IMR-90 (cell line): ENCODE data around the gene ZKSCAN5.

Experiments
- CEBPB ChIP-seq: IDR thresholded peaks from 2 replicates; pipeline ENCODE4 v1.6.1; 2012; ENCODE audit warnings: low read depth, low read length, improper control_type of control experiment
- CTCF ChIP-seq: conservative IDR thresholded peaks from 2 replicates; pipeline ENCODE4 v1.5.1; 2012; ENCODE audit warnings: mild to moderate bottlenecking, low read depth, low read length, improper control_type of control experiment
- FOS ChIP-seq: fragments of 150-350 bp; IDR thresholded peaks from 2 replicates; pipeline ENCODE4 v1.6.1; 2016; ENCODE audit warnings: low read depth, low read length
- POLR2A ChIP-seq: IDR thresholded peaks from 2 replicates; pipeline ENCODE4 v1.6.1; 2012; ENCODE audit warnings: mild to moderate bottlenecking, low read depth, low read length
- RFX5 ChIP-seq: IDR thresholded peaks from 2 replicates; pipeline ENCODE4 v1.8.0; 2012; ENCODE audit warnings: low read depth, mild to moderate bottlenecking, low read length, moderate library complexity
- SMC3 ChIP-seq: fragments of 150-350 bp; IDR thresholded peaks from 2 replicates; pipeline ENCODE4 v1.6.1; 2016; ENCODE audit warnings: low read depth, mild to moderate bottlenecking, antibody characterized with exemption, low read length, moderate library complexity

DNA sequence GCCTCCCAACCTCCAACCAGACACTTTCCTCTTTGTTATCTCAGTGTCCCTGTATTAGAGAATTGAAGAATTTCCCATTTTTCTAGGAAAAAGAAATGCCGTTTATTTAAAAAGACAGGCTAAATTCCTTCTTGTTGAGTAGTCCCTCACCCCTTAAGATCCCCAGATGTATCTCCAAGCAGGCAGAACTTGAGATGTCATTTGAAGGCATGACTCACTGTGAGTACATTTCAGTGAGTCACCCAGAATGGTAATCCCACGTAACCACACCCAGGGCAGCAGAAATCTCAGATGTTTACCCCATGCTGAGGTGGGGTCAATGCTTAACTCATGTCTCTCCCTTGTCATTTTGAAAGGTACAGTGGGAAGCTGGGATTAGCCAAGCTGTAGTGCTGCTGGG lies 58.4 kb downstream of the ZKSCAN5 start:
- TF ChIP-seq RFX5 (no peak), CEBPB (peak; percentile 72), CTCF (no peak), FOS (peak; percentile 100), SMC3 (no peak), POLR2A (no peak)
